H1 (cell line): Measurements from ENCODE around the gene AQP6. TPM values are rescaled to one million over a fixed set of nuclear protein-coding genes. Genes with fewer than 3 reads are reported as not detected.

Source experiments
- CTCF ChIA-PET: fragments of 300-600 bp; sonication (Branson Sonifier 250); formaldehyde crosslinking; loops from one replicate; lab custom pipeline; 2021; ENCODE audit not compliant: partially characterized antibody; lab: Charles Lee
- POLR2A ChIA-PET: fragments of 300-600 bp; sonication (Branson Sonifier 250); formaldehyde crosslinking; loops from one replicate; lab custom pipeline; 2021; ENCODE audit warnings: inconsistent platforms; ENCODE audit not compliant: partially characterized antibody; lab: Charles Lee
- DNase-seq, 2 experiments: peaks; one replicate each; pipeline versions ENCODE4 v3.0.0 to v3.0.0-alpha.2; 2010 to 2022; ENCODE audit warnings: low spot score in 2 of 2, low read depth in 1 of 2, mixed read lengths in 1 of 2
- FAIRE-seq: peaks from 2 replicates; lab custom pipeline; 2011; peaks lifted over from hg19 to GRCh38; lab: Jason Lieb, UNC
- H2AFZ ChIP-seq: 2 replicates; pipeline ENCODE4 v1.8.1; 2012; ENCODE audit warnings: low read length, inconsistent platforms
- H2AK5ac ChIP-seq: 2 replicates; pipeline ENCODE4 v1.6.1; 2013; ENCODE audit warnings: low read depth, low read length
- H2BK120ac ChIP-seq: replicated peaks from 2 replicates; pipeline ENCODE3; 2013; ENCODE audit warnings: low read depth, low read length, inconsistent platforms
- H2BK12ac ChIP-seq: 2 replicates; pipeline ENCODE4 v1.6.1; 2013; ENCODE audit warnings: low read depth, low read length
- H2BK15ac ChIP-seq: 2 replicates; pipeline ENCODE4 v1.6.1; 2013; ENCODE audit warnings: low read length
- H2BK20ac ChIP-seq: 2 replicates; pipeline ENCODE4 v1.6.1; 2013; ENCODE audit warnings: low read length
- H2BK5ac ChIP-seq: 2 replicates; pipeline ENCODE4 v1.6.1; 2013; ENCODE audit warnings: low read depth, low read length
- H3K14ac ChIP-seq: 2 replicates; pipeline ENCODE4 v1.6.1; 2013; ENCODE audit warnings: inconsistent platforms; ENCODE audit not compliant: insufficient read length
- H3K18ac ChIP-seq: 2 replicates; pipeline ENCODE4 v1.6.1; 2013; ENCODE audit warnings: low read length; ENCODE audit errors: extremely low read depth
- H3K23ac ChIP-seq: 2 replicates; pipeline ENCODE4 v1.6.1; 2013; ENCODE audit warnings: inconsistent platforms; ENCODE audit not compliant: insufficient read length
- H3K23me2 ChIP-seq: 2 replicates; pipeline ENCODE4 v1.6.1; 2013; ENCODE audit warnings: low read depth, low read length
- H3K27ac ChIP-seq: 2 replicates; pipeline ENCODE4 v1.6.1; 2011; ENCODE audit warnings: low read depth, low read length, inconsistent platforms
- H3K27me3 ChIP-seq, 4 experiments: replicated peaks in 1 of 4; 1 replicate in 1 of 4; 2 replicates in 3 of 4; pipeline versions ENCODE4 v1.6.1 to v1.8.1; 2011 to 2013; ENCODE audit warnings: low read length in 3 of 4, mild to moderate bottlenecking in 3 of 4, inconsistent platforms in 2 of 4, mixed read lengths in 2 of 4, moderate library complexity in 1 of 4; ENCODE audit not compliant: control insufficient read depth in 3 of 4, insufficient read depth in 3 of 4; ENCODE audit errors: extremely low read depth in 1 of 4
- H3K36me3 ChIP-seq, 4 experiments: 2 replicates each; pipeline versions ENCODE4 v1.6.1 to v1.8.1; 2011 to 2013; ENCODE audit warnings: mild to moderate bottlenecking in 4 of 4, low read length in 3 of 4, moderate library complexity in 2 of 4, control low read depth in 1 of 4, inconsistent platforms in 1 of 4; ENCODE audit not compliant: insufficient read depth in 4 of 4, control insufficient read depth in 2 of 4
- H3K4ac ChIP-seq: replicated peaks from 2 replicates; pipeline ENCODE3; 2013; ENCODE audit warnings: low read length, low read depth, mixed read lengths, inconsistent platforms; ENCODE audit not compliant: insufficient read length
- H3K4me1 ChIP-seq, 4 experiments: replicated peaks in 1 of 4; 1 replicate in 1 of 4; 2 replicates in 3 of 4; pipeline versions ENCODE4 v1.6.1 to v1.8.1; 2011 to 2013; ENCODE audit warnings: low read length in 3 of 4, inconsistent platforms in 2 of 4, mixed read lengths in 1 of 4; ENCODE audit not compliant: insufficient read depth in 4 of 4, control insufficient read depth in 3 of 4
- H3K4me2 ChIP-seq, 2 experiments: 2 replicates each; pipeline versions ENCODE4 v1.6.1 to v1.8.1; 2011 to 2013; ENCODE audit warnings: low read depth in 2 of 2, low read length in 2 of 2, control low read depth in 1 of 2, inconsistent platforms in 1 of 2, mild to moderate bottlenecking in 1 of 2; ENCODE audit not compliant: insufficient read depth in 1 of 2
- H3K4me3 ChIP-seq, 4 experiments: fragments of 200-600, 300-600 bp in 1 of 4; sonication (generic), shearing (Covaris generic), sonication (Bioruptor Twin) in 1 of 4; 2 replicates each; pipeline versions ENCODE4 v1.5.1 to v1.8.1; 2011 to 2016; ENCODE audit warnings: low read length in 4 of 4, low read depth in 3 of 4, control low read depth in 2 of 4, inconsistent platforms in 2 of 4, mild to moderate bottlenecking in 2 of 4, mixed read lengths in 1 of 4, moderate library complexity in 1 of 4; ENCODE audit not compliant: insufficient read depth in 2 of 4; ENCODE audit errors: extremely low read depth in 1 of 4
- H3K56ac ChIP-seq: replicated peaks from 2 replicates; pipeline ENCODE3; 2013; ENCODE audit warnings: low read depth, mild to moderate bottlenecking, mixed read lengths, low read length, inconsistent platforms; ENCODE audit not compliant: insufficient read length
- H3K79me1 ChIP-seq: 2 replicates; pipeline ENCODE4 v1.6.1; 2013; ENCODE audit warnings: low read depth, low read length, control low read depth
- H3K79me2 ChIP-seq, 2 experiments: 2 replicates each; pipeline versions ENCODE4 v1.6.1 to v1.8.1; 2012 to 2013; ENCODE audit warnings: low read length in 2 of 2, mild to moderate bottlenecking in 2 of 2, inconsistent platforms in 1 of 2; ENCODE audit not compliant: insufficient read depth in 2 of 2, control insufficient read depth in 1 of 2
- H3K9ac ChIP-seq, 4 experiments: replicated peaks in 1 of 4; 1 replicate in 1 of 4; 2 replicates in 3 of 4; pipeline versions ENCODE4 v1.6.1 to v1.8.1; 2011 to 2013; ENCODE audit warnings: low read depth in 3 of 4, low read length in 3 of 4, control low read depth in 2 of 4, mild to moderate bottlenecking in 2 of 4, moderate library complexity in 2 of 4, inconsistent platforms in 1 of 4; ENCODE audit errors: extremely low read depth in 1 of 4
- H3K9me3 ChIP-seq, 2 experiments: 2 replicates each; pipeline versions ENCODE4 v1.6.1 to v1.8.1; 2012 to 2013; ENCODE audit warnings: mild to moderate bottlenecking in 2 of 2, moderate library complexity in 2 of 2, control low read depth in 1 of 2, inconsistent platforms in 1 of 2, low read depth in 1 of 2, low read length in 1 of 2, mixed read lengths in 1 of 2; ENCODE audit not compliant: insufficient read depth in 2 of 2
- H4K20me1 ChIP-seq, 2 experiments: replicated peaks in 1 of 2; 2 replicates each; pipeline versions ENCODE3 to v1.8.1; 2011 to 2013; ENCODE audit warnings: inconsistent platforms in 2 of 2, low read length in 2 of 2, mild to moderate bottlenecking in 1 of 2; ENCODE audit not compliant: insufficient read depth in 2 of 2, control insufficient read depth in 1 of 2
- H4K5ac ChIP-seq: 2 replicates; pipeline ENCODE4 v1.6.1; 2013; ENCODE audit warnings: low read length, low read depth, mixed read lengths, inconsistent platforms; ENCODE audit not compliant: insufficient read length
- H4K8ac ChIP-seq: 2 replicates; pipeline ENCODE4 v1.8.0; 2013; ENCODE audit warnings: mild to moderate bottlenecking, moderate library complexity, low read length, inconsistent platforms; ENCODE audit not compliant: insufficient read depth; ENCODE audit errors: extremely low read depth
- H4K91ac ChIP-seq: replicated peaks from 2 replicates; pipeline ENCODE3; 2013; ENCODE audit warnings: low read length, mixed read lengths, inconsistent platforms; ENCODE audit not compliant: insufficient read length
- ASH2L ChIP-seq: fragments of 200-600, 300-600 bp; sonication (generic); IDR thresholded peaks from one replicate; pipeline ENCODE4 v1.7.1; 2017; ENCODE audit warnings: low read length
- CHD1 ChIP-seq: IDR thresholded peaks from 2 replicates; pipeline ENCODE4 v1.6.1; 2012; ENCODE audit warnings: low read depth, low read length, improper control_type of control experiment
- CTBP2 ChIP-seq: IDR thresholded peaks from 2 replicates; pipeline ENCODE4 v1.7.0; 2011; ENCODE audit warnings: borderline replicate concordance, mild to moderate bottlenecking, moderate library complexity, mixed read lengths, low read length; ENCODE audit not compliant: insufficient read depth, insufficient read length
- CTCF ChIP-seq, 3 experiments: IDR thresholded peaks; 1 replicate in 2 of 3; 2 replicates in 1 of 3; pipeline versions ENCODE4 v1.5.1 to v1.6.1; 2011; ENCODE audit warnings: low read length in 3 of 3, mild to moderate bottlenecking in 3 of 3, inconsistent platforms in 2 of 3, low read depth in 1 of 3, moderate library complexity in 1 of 3; ENCODE audit not compliant: insufficient read depth in 1 of 3; ENCODE audit errors: control extremely low read depth in 1 of 3
- KDM4A ChIP-seq: IDR thresholded peaks from one replicate; pipeline ENCODE4 v1.7.1; 2012; ENCODE audit warnings: low read depth, mild to moderate bottlenecking, moderate library complexity, low read length, inconsistent platforms; ENCODE audit not compliant: severe bottlenecking
- MAFK ChIP-seq: IDR thresholded peaks from 2 replicates; pipeline ENCODE4 v1.6.1; 2012; ENCODE audit warnings: low read depth, mild to moderate bottlenecking, improper control_type of control experiment, low read length
- POLR2A ChIP-seq, 2 experiments: IDR thresholded peaks; 1 replicate in 1 of 2; 2 replicates in 1 of 2; pipeline ENCODE4 v1.6.1; 2011; ENCODE audit warnings: low read depth in 2 of 2, low read length in 2 of 2, mild to moderate bottlenecking in 2 of 2; ENCODE audit errors: control extremely low read depth in 1 of 2
- POLR2AphosphoS5 ChIP-seq: IDR thresholded peaks from 2 replicates; pipeline ENCODE4 v1.6.1; 2011; ENCODE audit warnings: low read depth, low read length
- SIRT6 ChIP-seq: IDR thresholded peaks from one replicate; pipeline ENCODE4 v1.7.1; 2012; ENCODE audit warnings: low read length, inconsistent platforms
- SP2 ChIP-seq: IDR thresholded peaks from 2 replicates; pipeline ENCODE4 v1.6.1; 2012; ENCODE audit warnings: mild to moderate bottlenecking, low read length, inconsistent platforms
- TAF1 ChIP-seq: IDR thresholded peaks from 2 replicates; pipeline ENCODE4 v1.6.1; 2011; ENCODE audit warnings: mild to moderate bottlenecking, low read depth, low read length
- YY1 ChIP-seq: IDR thresholded peaks from 2 replicates; pipeline ENCODE4 v1.6.1; 2011; ENCODE audit warnings: low read depth, mild to moderate bottlenecking, low read length
- WGBS, 2 experiments: shearing (Covaris generic) in 1 of 2; methylation state at CpG; one replicate each; pipeline versions ENCODE4 v1.1.6 to v1.1.7; 2013 to 2015; ENCODE audit warnings: low lambda C conversion rate in 2 of 2, mixed read lengths in 2 of 2, inconsistent platforms in 1 of 2, low coverage in 1 of 2, missing lambda C conversion rate in 1 of 2; ENCODE audit not compliant: insufficient replicate concordance in 2 of 2, insufficient coverage in 1 of 2, insufficient read length in 1 of 2; ENCODE audit errors: extremely low coverage in 1 of 2, missing lambda C conversion rate in 1 of 2; 5-methylcytosine and 5-hydroxymethylcytosine counted together
- polyA plus RNA-seq, 7 experiments: library from polyadenylated mRNA; depleted of rRNA in 3 of 7; stranded (reverse) in 5 of 7; unstranded in 2 of 7; fragments of >200 nt in 5 of 7; fragments of 200-250 nt in 2 of 7; gene quantifications; 1 replicate in 5 of 7; 2 replicates in 1 of 7; 4 replicates in 1 of 7; pipeline versions ENCODE4 v1.2.1 to v1.2.3, GENCODE V29; 2011 to 2013; ENCODE audit warnings: missing spikeins in 2 of 7, mixed read lengths in 2 of 7
- total RNA-seq: library from RNA; stranded (reverse); fragmentation: NEBNext Ultra II Directional; extraction: Animal tissue kit (Norgen Biotek cat#: 25700); gene quantifications from 2 replicates; pipeline ENCODE4 v1.2.1, GENCODE V29; 2021

Gene AQP6
- total and polyA plus RNA-seq, 2 of the 8 experiments (the other 6 are each of a cell fraction or from before 2014, with no cell fraction given): 0.03 to 0.17 TPM

- H4K5ac ChIP-seq: no peak overlapping the region
- ChIA-PET CTCF (interaction anchor here (0.6 kb wide), 1 partner anchor 11 kb away, joined by 3 read pairs; no protein-coding TSS in a partner anchor), POLR2A (interaction anchor here (1.1 kb wide), 1 partner anchor 9 kb away, joined by 3 read pairs; no protein-coding TSS in a partner anchor)
- peaks cover 0 to 2% of the 10 kb centered on the region in 2 experiments for H4K20me1 ChIP-seq
- H3K14ac ChIP-seq: no peak overlapping the region
- no peak overlapping the region for H2BK5ac ChIP-seq
- no peak overlapping the region for H2AFZ ChIP-seq
- H2BK12ac ChIP-seq: no peak overlapping the region
- no peak overlapping the region for H3K4me3 ChIP-seq
- H2BK120ac ChIP-seq: no peak overlapping the region
- H3K79me1 ChIP-seq: 0 out of 2 replicates have a peak, but pooled peaks cover 2% of the 10 kb centered on the region
- H3K56ac ChIP-seq: no peak overlapping the region
- H3K18ac ChIP-seq: no peak overlapping the region
- no peak overlapping the region for H3K23ac ChIP-seq
- WGBS, 2 experiments: 93% methylated on average over 15 of the region's 15 CpGs; no CpG with 5 or more reads in 1 of the 2 experiments
- H3K79me2 ChIP-seq: no peaks in the 10 kb centered on the region
- no peak overlapping the region for H2BK15ac ChIP-seq
- no peak overlapping the region for H3K4ac ChIP-seq
- H3K4me1 ChIP-seq: no peaks in the 10 kb centered on the region; a peak in 1 of 7 replicates
- H3K9me3 ChIP-seq: no peaks in the 10 kb centered on the region
- DNase-seq (no peak), FAIRE-seq (no peak)
- H4K8ac ChIP-seq: no peak overlapping the region; the same call in 1 of the 2 replicates
- H3K23me2 ChIP-seq: 0 out of 2 replicates have a peak, but pooled peaks cover 2% of the 10 kb centered on the region
- no peak overlapping the region for H2BK20ac ChIP-seq
- H3K9ac ChIP-seq: no peak overlapping the region
- H3K27ac ChIP-seq: no peak overlapping the region
- no peaks in the 10 kb centered on the region for H3K36me3 ChIP-seq
- H2AK5ac ChIP-seq: no peak overlapping the region
- H3K4me2 ChIP-seq: no peak overlapping the region
- H3K27me3 ChIP-seq: no peaks in the 10 kb centered on the region
- H4K91ac ChIP-seq: no peak overlapping the region
- TF ChIP-seq YY1 (no peak), KDM4A (no peak), MAFK (no peak), CTCF (IDR thresholded peaks at IDR 0.05; ENCODE audit: control extremely low read depth in 1 of 3, insufficient read depth in 1 of 3, low read depth in 1 of 3, low read length in 3 of 3) (no peak), POLR2A (IDR thresholded peaks at IDR 0.05; ENCODE audit: control extremely low read depth in 1 of 2, low read depth in 2 of 2, low read length in 2 of 2) (no peak), SP2 (no peak), SIRT6 (no peak), CTBP2 (no peak), POLR2AphosphoS5 (no peak), CHD1 (no peak), ASH2L (no peak), TAF1 (no peak)
These were observed 48.7 kb upstream of the AQP6 start for GRCh38 chr12:49923880-49924556.
